HepG2 (cell line): ENCODE data around the gene IGF2BP1. TPM values are rescaled to one million over a fixed set of nuclear protein-coding genes. Genes with fewer than 3 reads are reported as not detected.
A peak's percentile ranks its signal among the peaks of the same experiment; 100 is the strongest.

Experiments used
- ERF ChIP-seq: IDR thresholded peaks from 2 replicates; pipeline ENCODE4 v1.6.1; 2018; ENCODE audit warnings: missing biosample characterization, missing genetic modification reagents
- ETV6 ChIP-seq: sonication (generic); formaldehyde crosslinking; conservative IDR thresholded peaks from 2 replicates; pipeline ENCODE4 v1.4.0; 2020; ENCODE audit warnings: missing genetic modification reagents
- FOSL2 ChIP-seq: sonication (generic); formaldehyde crosslinking; IDR thresholded peaks from 2 replicates; pipeline ENCODE4 v1.4.0; 2020; ENCODE audit warnings: missing genetic modification reagents
- HOXA5 ChIP-seq: sonication (generic); formaldehyde crosslinking; IDR thresholded peaks from 2 replicates; pipeline ENCODE4 v1.4.0; 2020; ENCODE audit warnings: missing genetic modification reagents
- IRF2 ChIP-seq: IDR thresholded peaks from 2 replicates; pipeline ENCODE4 v1.6.1; 2018; ENCODE audit warnings: missing genetic modification reagents, missing compliant biosample characterization
- KLF12 ChIP-seq: sonication (generic); formaldehyde crosslinking; IDR thresholded peaks from 2 replicates; pipeline ENCODE4 v1.4.0; 2020; ENCODE audit warnings: missing genetic modification reagents, borderline replicate concordance
- MBNL3 ChIP-seq: fragments of 250-450 bp; sonication (Bioruptor Pico); conservative IDR thresholded peaks from 2 replicates; pipeline ENCODE4 v1.8.0; 2022; ENCODE audit warnings: mild to moderate bottlenecking, inconsistent platforms
- MED1 ChIP-seq: sonication (generic); formaldehyde crosslinking; IDR thresholded peaks from 2 replicates; pipeline ENCODE4 v1.4.0; 2020; ENCODE audit warnings: missing genetic modification reagents
- MEIS1 ChIP-seq: sonication (generic); formaldehyde crosslinking; IDR thresholded peaks from 2 replicates; pipeline ENCODE4 v1.9.0; 2021; ENCODE audit warnings: mild to moderate bottlenecking, missing genetic modification reagents, moderate library complexity, borderline replicate concordance
- NR1H2 ChIP-seq: sonication (generic); formaldehyde crosslinking; IDR thresholded peaks from 2 replicates; pipeline ENCODE4 v1.8.1; 2022; ENCODE audit warnings: low read depth, missing genetic modification reagents, borderline replicate concordance
- SSRP1 ChIP-seq: IDR thresholded peaks from 2 replicates; pipeline ENCODE4 v1.6.1; 2016; ENCODE audit warnings: control low read depth
- STAT5B ChIP-seq: sonication (generic); formaldehyde crosslinking; IDR thresholded peaks from 2 replicates; pipeline ENCODE4 v1.4.0; 2020; ENCODE audit warnings: missing genetic modification reagents
- ZNF335 ChIP-seq: sonication (generic); formaldehyde crosslinking; IDR thresholded peaks from 2 replicates; pipeline ENCODE4 v1.4.0; 2020; ENCODE audit warnings: missing genetic modification reagents
- ZNF430 ChIP-seq: sonication (generic); formaldehyde crosslinking; IDR thresholded peaks from 2 replicates; pipeline ENCODE4 v1.9.0; 2021; ENCODE audit warnings: mild to moderate bottlenecking, missing genetic modification reagents
- ZNF446 ChIP-seq: sonication (generic); formaldehyde crosslinking; IDR thresholded peaks from 2 replicates; pipeline ENCODE4 v1.5.0; 2020; ENCODE audit warnings: mild to moderate bottlenecking, missing genetic modification reagents
- ZNF674 ChIP-seq: sonication (generic); formaldehyde crosslinking; IDR thresholded peaks from 2 replicates; pipeline ENCODE4 v1.5.0; 2020; ENCODE audit warnings: low read depth, mild to moderate bottlenecking, missing genetic modification reagents
- ZNF850 ChIP-seq: sonication (generic); formaldehyde crosslinking; conservative IDR thresholded peaks from 2 replicates; pipeline ENCODE4 v1.9.0; 2021; ENCODE audit warnings: mild to moderate bottlenecking, missing genetic modification reagents
- polyA plus RNA-seq, 8 experiments: library from polyadenylated mRNA; depleted of rRNA in 3 of 8; stranded (reverse) in 7 of 8; unstranded in 1 of 8; fragments of >200 nt; fragmentation: Illumina TruSeq in 4 of 8; extraction: Trizol in 4 of 8; gene quantifications; 2 replicates each; pipeline versions ENCODE4 v1.2.1 to v1.2.3, GENCODE V29; 2011 to 2016; ENCODE audit warnings: low read depth in 4 of 8, missing spikeins in 1 of 8, mixed read lengths in 1 of 8; ENCODE audit not compliant: insufficient read depth in 1 of 8
- total RNA-seq, 5 experiments: library from RNA; depleted of rRNA; stranded (reverse); fragments of >200 nt; fragmentation: Illumina TruSeq; extraction: Trizol; gene quantifications; 2 replicates each; pipeline ENCODE4 v1.2.3, GENCODE V29; 2016; ENCODE audit warnings: low read depth in 1 of 5
- TF ChIP-seq, protein P1 (sequence below): IDR thresholded peaks from 2 replicates; pipeline ENCODE4 v1.6.1; 2012; ENCODE audit warnings: inconsistent platforms
- TF ChIP-seq, protein P2 (sequence below): sonication (generic); formaldehyde crosslinking; IDR thresholded peaks from 2 replicates; pipeline ENCODE4 v1.4.0; 2020; ENCODE audit warnings: mild to moderate bottlenecking, missing genetic modification reagents
- TF ChIP-seq, protein P3 (sequence below): sonication (generic); formaldehyde crosslinking; IDR thresholded peaks from 2 replicates; pipeline ENCODE4 v1.8.1; 2022; ENCODE audit warnings: low read depth, mild to moderate bottlenecking, missing genetic modification reagents
- TF ChIP-seq, protein P4 (sequence below): sonication (generic); formaldehyde crosslinking; IDR thresholded peaks from 2 replicates; pipeline ENCODE4 v1.4.0; 2020; ENCODE audit warnings: missing genetic modification reagents
- TF ChIP-seq, protein P5 (sequence below): sonication (generic); formaldehyde crosslinking; conservative IDR thresholded peaks from 2 replicates; pipeline ENCODE4 v1.4.0; 2020; ENCODE audit warnings: missing genetic modification reagents

IGF2BP1 gene
- total and polyA plus RNA-seq, 2 of the 13 experiments (the other 11 are each of a cell fraction or from before 2014, with no cell fraction given), result 29.7 to 75.1 TPM

DNA sequence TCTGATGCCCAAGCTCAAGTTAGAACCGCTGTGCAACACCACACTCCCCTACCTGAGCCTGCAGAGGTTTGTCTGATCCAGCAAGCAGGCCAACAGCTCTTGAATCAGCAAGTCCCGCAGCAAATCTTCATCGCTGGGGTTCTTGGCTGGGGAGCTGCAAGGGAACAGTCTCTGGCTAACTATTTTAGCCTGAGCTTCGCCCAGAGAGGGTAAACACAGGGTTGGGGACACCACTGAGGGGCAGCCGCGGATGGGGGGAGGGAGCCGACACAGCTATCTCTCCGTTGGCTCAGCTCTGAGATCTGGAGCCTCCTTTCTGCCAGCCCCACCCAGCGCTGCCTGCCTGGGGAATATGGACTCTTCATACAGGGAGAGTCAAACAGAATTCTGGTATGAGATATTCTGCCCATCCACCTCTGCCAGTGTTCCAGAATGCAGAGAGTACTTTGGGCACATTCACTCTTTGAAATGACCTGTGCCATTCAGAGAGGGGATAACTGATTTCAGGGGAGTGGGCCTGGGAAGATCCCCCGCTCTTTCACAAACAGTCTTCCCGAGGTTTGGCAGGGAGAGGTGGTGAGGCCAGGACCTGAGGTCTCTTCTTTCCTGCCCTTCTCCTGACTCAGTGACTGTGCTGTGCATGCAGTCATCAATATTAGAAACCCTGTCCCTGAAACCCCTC lies 36.2 kb upstream of the IGF2BP1 start (continued):
- no peak for TF ChIP-seq ZNF430 (CRISPR knock-in tag)
- TF ChIP-seq KLF12 (CRISPR knock-in tag), result 0 out of 2 replicates have a peak, but pooled peaks have one; percentile 21
- TF ChIP-seq ZNF446 (CRISPR knock-in tag), result no peak
- TF ChIP-seq ZNF674 (CRISPR knock-in tag), result no peak
- no peak for TF ChIP-seq MBNL3 (CRISPR knock-in tag)
- no peak for TF ChIP-seq NR1H2 (CRISPR knock-in tag)
- peak; percentile 28; the same call in 1 of the 2 replicates for TF ChIP-seq IRF2 (CRISPR knock-in tag)
- no peak for TF ChIP-seq ZNF850 (CRISPR knock-in tag)
- no peak; the same call in 1 of the 2 replicates for TF ChIP-seq FOSL2 (CRISPR knock-in tag)
- TF ChIP-seq HOXA5 (CRISPR knock-in tag), result no peak
- TF ChIP-seq, protein P1, sequence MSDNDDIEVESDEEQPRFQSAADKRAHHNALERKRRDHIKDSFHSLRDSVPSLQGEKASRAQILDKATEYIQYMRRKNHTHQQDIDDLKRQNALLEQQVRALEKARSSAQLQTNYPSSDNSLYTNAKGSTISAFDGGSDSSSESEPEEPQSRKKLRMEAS, result peak; percentile 17; the same call in 1 of the 2 replicates
- TF ChIP-seq ZNF335, result no peak; the same call in 1 of the 2 replicates
- TF ChIP-seq ERF (CRISPR knock-in tag), result no peak; the same call in 1 of the 2 replicates
- TF ChIP-seq, protein P2, sequence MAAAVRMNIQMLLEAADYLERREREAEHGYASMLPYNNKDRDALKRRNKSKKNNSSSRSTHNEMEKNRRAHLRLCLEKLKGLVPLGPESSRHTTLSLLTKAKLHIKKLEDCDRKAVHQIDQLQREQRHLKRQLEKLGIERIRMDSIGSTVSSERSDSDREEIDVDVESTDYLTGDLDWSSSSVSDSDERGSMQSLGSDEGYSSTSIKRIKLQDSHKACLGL (CRISPR knock-in tag), result no peak
- TF ChIP-seq, protein P3, sequence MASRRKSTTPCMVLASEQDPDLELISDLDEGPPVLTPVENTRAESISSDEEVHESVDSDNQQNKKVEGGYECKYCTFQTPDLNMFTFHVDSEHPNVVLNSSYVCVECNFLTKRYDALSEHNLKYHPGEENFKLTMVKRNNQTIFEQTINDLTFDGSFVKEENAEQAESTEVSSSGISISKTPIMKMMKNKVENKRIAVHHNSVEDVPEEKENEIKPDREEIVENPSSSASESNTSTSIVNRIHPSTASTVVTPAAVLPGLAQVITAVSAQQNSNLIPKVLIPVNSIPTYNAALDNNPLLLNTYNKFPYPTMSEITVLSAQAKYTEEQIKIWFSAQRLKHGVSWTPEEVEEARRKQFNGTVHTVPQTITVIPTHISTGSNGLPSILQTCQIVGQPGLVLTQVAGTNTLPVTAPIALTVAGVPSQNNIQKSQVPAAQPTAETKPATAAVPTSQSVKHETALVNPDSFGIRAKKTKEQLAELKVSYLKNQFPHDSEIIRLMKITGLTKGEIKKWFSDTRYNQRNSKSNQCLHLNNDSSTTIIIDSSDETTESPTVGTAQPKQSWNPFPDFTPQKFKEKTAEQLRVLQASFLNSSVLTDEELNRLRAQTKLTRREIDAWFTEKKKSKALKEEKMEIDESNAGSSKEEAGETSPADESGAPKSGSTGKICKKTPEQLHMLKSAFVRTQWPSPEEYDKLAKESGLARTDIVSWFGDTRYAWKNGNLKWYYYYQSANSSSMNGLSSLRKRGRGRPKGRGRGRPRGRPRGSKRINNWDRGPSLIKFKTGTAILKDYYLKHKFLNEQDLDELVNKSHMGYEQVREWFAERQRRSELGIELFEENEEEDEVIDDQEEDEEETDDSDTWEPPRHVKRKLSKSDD, result no peak
- TF ChIP-seq ETV6 (CRISPR knock-in tag), result no peak
- TF ChIP-seq MED1 (CRISPR knock-in tag), result no peak
- TF ChIP-seq SSRP1, result no peak
- TF ChIP-seq STAT5B (CRISPR knock-in tag), result no peak
- TF ChIP-seq, protein P4, sequence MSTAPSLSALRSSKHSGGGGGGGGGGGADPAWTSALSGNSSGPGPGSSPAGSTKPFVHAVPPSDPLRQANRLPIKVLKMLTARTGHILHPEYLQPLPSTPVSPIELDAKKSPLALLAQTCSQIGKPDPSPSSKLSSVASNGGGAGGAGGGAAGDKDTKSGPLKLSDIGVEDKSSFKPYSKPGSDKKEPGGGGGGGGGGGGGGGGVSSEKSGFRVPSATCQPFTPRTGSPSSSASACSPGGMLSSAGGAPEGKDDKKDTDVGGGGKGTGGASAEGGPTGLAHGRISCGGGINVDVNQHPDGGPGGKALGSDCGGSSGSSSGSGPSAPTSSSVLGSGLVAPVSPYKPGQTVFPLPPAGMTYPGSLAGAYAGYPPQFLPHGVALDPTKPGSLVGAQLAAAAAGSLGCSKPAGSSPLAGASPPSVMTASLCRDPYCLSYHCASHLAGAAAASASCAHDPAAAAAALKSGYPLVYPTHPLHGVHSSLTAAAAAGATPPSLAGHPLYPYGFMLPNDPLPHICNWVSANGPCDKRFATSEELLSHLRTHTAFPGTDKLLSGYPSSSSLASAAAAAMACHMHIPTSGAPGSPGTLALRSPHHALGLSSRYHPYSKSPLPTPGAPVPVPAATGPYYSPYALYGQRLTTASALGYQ (CRISPR knock-in tag), result no peak
- TF ChIP-seq MEIS1, result no peak
- TF ChIP-seq, protein P5, sequence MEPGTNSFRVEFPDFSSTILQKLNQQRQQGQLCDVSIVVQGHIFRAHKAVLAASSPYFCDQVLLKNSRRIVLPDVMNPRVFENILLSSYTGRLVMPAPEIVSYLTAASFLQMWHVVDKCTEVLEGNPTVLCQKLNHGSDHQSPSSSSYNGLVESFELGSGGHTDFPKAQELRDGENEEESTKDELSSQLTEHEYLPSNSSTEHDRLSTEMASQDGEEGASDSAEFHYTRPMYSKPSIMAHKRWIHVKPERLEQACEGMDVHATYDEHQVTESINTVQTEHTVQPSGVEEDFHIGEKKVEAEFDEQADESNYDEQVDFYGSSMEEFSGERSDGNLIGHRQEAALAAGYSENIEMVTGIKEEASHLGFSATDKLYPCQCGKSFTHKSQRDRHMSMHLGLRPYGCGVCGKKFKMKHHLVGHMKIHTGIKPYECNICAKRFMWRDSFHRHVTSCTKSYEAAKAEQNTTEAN, result no peak
